ENCODE measurements around the gene DIP2B.

DIP2B gene

GRCh38 chr12:50562520-50563433 is 58.0 kb downstream of the DIP2B start:
- ChIA-PET POLR2A (interaction anchor here (1.0 kb wide), 1 partner anchor 10 kb away, joined by 3 read pairs; no protein-coding TSS in a partner anchor), CTCF (no interaction called here)
- TF ChIP-seq SUZ12 (IDR thresholded peaks at IDR 0.05), result no peak
- TF ChIP-seq ELF4 (IDR thresholded peaks at IDR 0.05), result no peak
- no peak for TF ChIP-seq LEF1 (IDR thresholded peaks at IDR 0.05; ENCODE audit: borderline replicate concordance)
- no peak for TF ChIP-seq BHLHE40 (IDR thresholded peaks at IDR 0.05; ENCODE audit: borderline replicate concordance)
- no peak for TF ChIP-seq NFRKB (IDR thresholded peaks at IDR 0.05)
- no peak for TF ChIP-seq ZNF384 (IDR thresholded peaks at IDR 0.05)
- TF ChIP-seq FOXK2 (IDR thresholded peaks at IDR 0.05), result no peak
- no peak for TF ChIP-seq FOXA1 (IDR thresholded peaks at IDR 0.05)
- no peak for TF ChIP-seq L3MBTL2 (conservative IDR thresholded peaks at IDR 0.05)
- no peak for TF ChIP-seq FOXM1 (IDR thresholded peaks at IDR 0.05; ENCODE audit: borderline replicate concordance)
- TF ChIP-seq SP1 (IDR thresholded peaks at IDR 0.05), result no peak
- TF ChIP-seq HDGF (IDR thresholded peaks at IDR 0.05; ENCODE audit: borderline replicate concordance), result no peak
- TF ChIP-seq, protein P1, sequence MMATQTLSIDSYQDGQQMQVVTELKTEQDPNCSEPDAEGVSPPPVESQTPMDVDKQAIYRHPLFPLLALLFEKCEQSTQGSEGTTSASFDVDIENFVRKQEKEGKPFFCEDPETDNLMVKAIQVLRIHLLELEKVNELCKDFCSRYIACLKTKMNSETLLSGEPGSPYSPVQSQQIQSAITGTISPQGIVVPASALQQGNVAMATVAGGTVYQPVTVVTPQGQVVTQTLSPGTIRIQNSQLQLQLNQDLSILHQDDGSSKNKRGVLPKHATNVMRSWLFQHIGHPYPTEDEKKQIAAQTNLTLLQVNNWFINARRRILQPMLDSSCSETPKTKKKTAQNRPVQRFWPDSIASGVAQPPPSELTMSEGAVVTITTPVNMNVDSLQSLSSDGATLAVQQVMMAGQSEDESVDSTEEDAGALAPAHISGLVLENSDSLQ (IDR thresholded peaks at IDR 0.05), result no peak
- TF ChIP-seq TARDBP (IDR thresholded peaks at IDR 0.05), result no peak
- TF ChIP-seq ARNT (IDR thresholded peaks at IDR 0.05), result no peak
- TF ChIP-seq CTBP1 (IDR thresholded peaks at IDR 0.05; ENCODE audit: borderline replicate concordance), result no peak
- DNase-seq (ENCODE audit: extremely low spot score), result no peak

DNA sequence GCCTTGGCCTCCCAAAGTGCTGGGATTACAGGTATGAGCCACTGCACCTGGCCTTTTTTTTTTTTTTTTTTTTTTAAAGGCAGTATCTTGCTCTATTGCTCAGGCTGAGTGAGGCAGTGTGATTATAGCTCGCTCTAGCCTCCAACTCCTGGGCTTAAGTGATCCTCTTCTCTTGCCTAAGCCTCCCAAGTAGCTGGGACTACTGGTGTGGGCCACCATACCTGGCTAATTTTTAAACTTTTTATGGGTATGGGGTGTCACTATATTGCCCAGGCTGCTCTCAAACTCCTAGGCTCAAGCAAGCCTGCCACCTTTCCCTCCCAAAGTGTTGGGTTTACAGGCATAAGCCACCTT is 58.6 kb downstream of the DIP2B start:
- TF ChIP-seq ZNF384 (IDR thresholded peaks at IDR 0.05), result peak; percentile 37; the same call in 1 of the 2 replicates
- TF ChIP-seq, protein P1 (IDR thresholded peaks at IDR 0.05), result no peak
- ChIA-PET POLR2A (interaction anchor here (1.0 kb wide), 1 partner anchor 9 kb away, joined by 3 read pairs; no protein-coding TSS in a partner anchor), CTCF (no interaction called here)
- no peak for DNase-seq (ENCODE audit: extremely low spot score)

DNA sequence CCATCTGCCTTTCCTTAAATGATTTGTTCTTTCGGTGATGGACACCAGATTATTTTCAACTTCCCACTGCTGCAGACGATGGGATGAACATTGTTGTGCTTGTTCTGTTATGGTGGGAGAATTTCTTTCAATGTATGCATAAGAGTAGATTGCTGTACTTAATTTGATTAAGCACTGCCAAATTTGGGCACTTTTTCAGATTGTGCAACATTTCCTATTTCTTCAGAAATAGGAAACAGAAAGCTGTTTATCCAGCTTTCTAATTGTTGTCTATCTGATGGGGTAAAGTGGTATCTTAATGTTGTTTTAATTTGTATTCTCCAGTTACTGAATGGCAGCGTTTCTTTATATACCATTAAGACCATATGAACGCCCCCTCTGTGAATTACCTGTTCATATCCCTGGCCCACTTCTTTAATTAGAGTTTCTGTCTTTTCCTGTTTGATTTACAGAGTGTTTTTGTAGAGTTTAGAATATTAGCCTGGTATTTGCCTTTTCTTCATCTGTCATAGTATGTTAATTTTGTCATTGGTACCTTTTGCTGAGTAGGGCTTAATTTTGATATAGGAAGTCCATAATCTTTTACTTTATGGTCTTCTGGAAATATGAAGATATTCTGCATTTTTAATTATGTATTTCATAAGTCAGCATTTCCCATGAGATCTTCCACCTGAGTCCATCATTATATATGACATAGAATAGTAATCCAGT is 59.6 kb downstream of the DIP2B start:
- TF ChIP-seq, protein P1 (IDR thresholded peaks at IDR 0.05), result no peak
- TF ChIP-seq ELF4 (IDR thresholded peaks at IDR 0.05) (no peak), FOXA1 (IDR thresholded peaks at IDR 0.05) (no peak)
- CTCF ChIA-PET, result no interaction called here
- DNase-seq (ENCODE audit: extremely low spot score), result no peak
- POLR2A ChIA-PET, result no interaction called here

DNA sequence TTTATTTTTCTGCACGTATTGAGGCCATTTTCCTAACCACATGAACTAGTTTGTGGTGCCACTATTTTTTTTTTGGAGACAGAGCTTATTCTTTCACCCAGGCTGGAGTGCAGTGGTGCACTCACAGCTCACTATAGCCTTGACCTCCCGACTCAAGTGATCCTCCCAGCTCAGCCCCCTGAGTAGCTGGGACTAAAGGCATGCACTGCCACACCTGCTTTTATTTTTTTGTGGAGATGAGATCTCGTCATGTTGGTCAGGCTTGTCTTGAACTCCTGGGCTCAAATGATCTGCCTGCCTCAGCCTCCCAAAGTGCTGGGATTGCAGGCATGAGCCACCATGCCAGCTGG is 60.1 kb downstream of the DIP2B start:
- TF ChIP-seq ZNF384 (IDR thresholded peaks at IDR 0.05) (no peak), FOXM1 (IDR thresholded peaks at IDR 0.05; ENCODE audit: borderline replicate concordance) (no peak), CTBP1 (IDR thresholded peaks at IDR 0.05; ENCODE audit: borderline replicate concordance) (no peak), SUZ12 (IDR thresholded peaks at IDR 0.05) (no peak), ELF4 (IDR thresholded peaks at IDR 0.05) (no peak), FOXA1 (IDR thresholded peaks at IDR 0.05) (no peak), ARNT (IDR thresholded peaks at IDR 0.05) (no peak), NFRKB (IDR thresholded peaks at IDR 0.05) (no peak), L3MBTL2 (conservative IDR thresholded peaks at IDR 0.05) (no peak), LEF1 (IDR thresholded peaks at IDR 0.05; ENCODE audit: borderline replicate concordance) (no peak), FOXK2 (IDR thresholded peaks at IDR 0.05) (no peak), HDGF (IDR thresholded peaks at IDR 0.05; ENCODE audit: borderline replicate concordance) (no peak), BHLHE40 (IDR thresholded peaks at IDR 0.05; ENCODE audit: borderline replicate concordance) (no peak)
- TF ChIP-seq, protein P1 (IDR thresholded peaks at IDR 0.05), result no peak
- ChIA-PET POLR2A (no interaction called here), CTCF (no interaction called here)

DNA sequence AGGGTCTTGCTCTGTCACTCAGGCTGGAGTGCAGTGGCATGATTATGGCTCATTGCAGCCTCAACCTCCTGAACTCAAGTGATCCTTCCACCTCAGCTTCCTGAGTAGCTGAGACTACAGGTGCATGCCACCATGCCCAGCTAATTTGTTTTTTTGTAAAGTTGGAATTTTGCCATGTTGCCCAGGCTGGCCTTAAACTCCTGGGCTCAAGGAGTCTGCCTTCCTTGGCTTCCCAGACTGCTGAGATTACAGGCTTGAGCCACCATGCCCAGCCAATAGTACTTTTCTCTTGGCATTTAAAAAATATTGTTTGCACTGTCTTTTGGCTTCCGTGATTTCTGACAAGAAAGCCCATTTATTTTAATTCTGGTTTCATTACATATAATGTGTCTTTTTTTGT is 61.3 kb downstream of the DIP2B start:
- ChIA-PET CTCF (no interaction called here), POLR2A (no interaction called here)
- no peak for TF ChIP-seq L3MBTL2 (conservative IDR thresholded peaks at IDR 0.05)
- no peak for DNase-seq (ENCODE audit: extremely low spot score)

More for the DNA sequence above, 60.1 kb downstream of the DIP2B start:
- no peak for DNase-seq (ENCODE audit: extremely low spot score)

DNA sequence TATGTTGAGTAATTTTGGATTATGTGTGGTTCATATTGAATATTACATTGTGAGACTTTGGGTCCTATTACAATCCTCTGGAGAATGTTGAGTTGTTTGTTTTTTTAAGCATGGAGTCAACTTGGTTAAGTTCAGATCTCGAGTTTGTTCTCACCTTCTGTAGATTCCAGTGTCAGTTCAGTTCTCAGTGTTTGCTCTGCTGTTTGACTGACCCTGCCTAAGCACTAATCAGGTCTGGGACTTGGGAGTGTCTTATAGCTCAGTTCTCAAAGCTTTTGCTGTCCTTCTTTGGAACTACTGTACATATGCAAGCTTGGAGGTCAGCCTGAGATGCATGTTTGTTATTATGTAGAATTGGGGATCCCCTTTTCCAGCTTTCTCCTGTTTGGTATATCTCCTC is 63.1 kb downstream of the DIP2B start:
- CTCF ChIA-PET, result no interaction called here
- no peak for TF ChIP-seq NFRKB (IDR thresholded peaks at IDR 0.05)
- DNase-seq (ENCODE audit: extremely low spot score), result no peak
- POLR2A ChIA-PET, result no interaction called here

Data from HEK293T (cell line).